HG02840 (cell line): ENCODE data around the gene DNAJC24.

Source experiments
- ATAC-seq: cut with Tn5 transposase; IDR thresholded peaks from one replicate; pipeline ENCODE4 v1.9.1; 2021; ENCODE audit warnings: mild to moderate bottlenecking, moderate library complexity, moderate number of reproducible peaks; ENCODE audit not compliant: unreplicated experiment, low FRiP score

Gene DNAJC24

DNA sequence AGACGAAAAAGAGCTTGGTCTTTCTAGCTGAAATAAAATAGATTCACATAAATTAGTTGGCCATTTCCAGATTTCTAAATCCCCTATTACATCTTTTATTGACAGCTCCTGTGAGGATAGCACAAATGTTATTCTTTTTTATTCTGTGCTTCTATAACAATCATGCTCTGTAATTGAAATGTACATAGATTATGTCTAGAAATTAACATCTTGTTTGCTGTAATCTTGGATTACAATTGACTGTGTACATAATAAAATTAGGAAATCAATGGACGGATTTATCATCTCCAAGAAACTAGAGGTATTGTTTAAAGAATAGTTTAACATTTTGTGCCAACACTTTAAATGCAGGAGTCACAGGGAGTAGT is 108.5 kb downstream of the DNAJC24 start:
- ATAC-seq: no peak

DNA sequence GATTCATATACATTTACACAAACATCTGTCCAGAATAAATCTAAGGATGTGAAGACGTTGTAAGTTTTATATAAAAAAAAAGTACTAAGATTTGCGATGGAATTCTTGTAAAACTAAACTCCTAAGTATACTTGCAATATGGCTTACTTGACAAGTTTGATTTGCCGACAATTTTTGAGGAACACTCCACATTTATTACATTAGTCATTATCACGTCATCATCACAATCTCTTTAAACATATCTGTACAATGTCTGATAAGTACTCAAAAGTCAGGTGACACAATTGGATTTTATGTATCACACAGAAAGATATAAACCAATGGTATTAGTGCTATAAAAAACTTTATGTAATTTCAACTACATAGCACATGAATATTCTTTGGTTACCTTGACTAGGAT is 109.4 kb downstream of the DNAJC24 start:
- ATAC-seq: no peak

DNA sequence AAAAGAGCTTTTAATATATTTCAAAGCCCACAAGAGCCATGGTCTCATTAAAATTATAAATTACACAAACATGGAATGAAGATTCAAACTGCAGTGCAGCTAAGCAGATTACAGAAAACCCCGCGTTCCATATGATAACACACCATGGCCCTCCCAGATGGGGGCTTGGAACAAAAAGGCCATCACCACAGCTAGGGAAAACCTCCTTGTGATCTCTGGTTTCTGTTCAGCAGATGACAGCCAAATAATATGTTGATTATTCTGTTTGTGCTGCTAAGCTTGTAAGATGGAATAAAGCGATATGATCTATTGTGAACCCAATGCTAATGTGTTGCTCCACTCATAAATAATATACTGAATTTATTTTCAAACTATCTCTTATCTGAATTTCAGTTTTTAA is 111.3 kb downstream of the DNAJC24 start:
- no peak for ATAC-seq
